Osteocyte (in vitro differentiated cells): ENCODE results near the gene ZSWIM5. TPM values are rescaled to one million over a fixed set of nuclear protein-coding genes. Genes with fewer than 3 reads are reported as not detected.

Experiments
- DNase-seq: peaks from one replicate; pipeline ENCODE4 v3.0.0; 2021; ENCODE audit warnings: mixed read lengths; ENCODE audit not compliant: unreplicated experiment; ENCODE audit errors: extremely low spot score
- H3K27ac Mint-ChIP-seq: one replicate; pipeline ENCODE4 v1.8.0; 2021; ENCODE audit warnings: mild to moderate bottlenecking, mixed read lengths; ENCODE audit not compliant: unreplicated experiment
- H3K27me3 Mint-ChIP-seq: one replicate; pipeline ENCODE4 v1.8.0; 2021; ENCODE audit warnings: mixed read lengths; ENCODE audit not compliant: unreplicated experiment
- H3K36me3 Mint-ChIP-seq: one replicate; pipeline ENCODE4 v1.8.0; 2021; ENCODE audit warnings: mixed read lengths; ENCODE audit not compliant: unreplicated experiment
- H3K4me1 Mint-ChIP-seq: one replicate; pipeline ENCODE4 v1.8.0; 2021; ENCODE audit warnings: mixed read lengths; ENCODE audit not compliant: unreplicated experiment
- H3K4me3 Mint-ChIP-seq: one replicate; pipeline ENCODE4 v1.8.0; 2021; ENCODE audit warnings: mild to moderate bottlenecking, moderate library complexity, mixed read lengths; ENCODE audit not compliant: unreplicated experiment
- H3K9me3 Mint-ChIP-seq: one replicate; pipeline ENCODE4 v1.8.0; 2021; ENCODE audit warnings: mixed read lengths; ENCODE audit not compliant: unreplicated experiment
- CTCF ChIP-seq: fragments of 200-600 bp; sonication (generic); IDR thresholded peaks from 2 replicates; pipeline ENCODE4 v1.5.0; 2021; ENCODE audit warnings: antibody characterized with exemption, mild to moderate bottlenecking, moderate library complexity
- total RNA-seq: library from RNA; stranded (reverse); gene quantifications from 2 replicates; pipeline ENCODE4 v1.2.1, GENCODE V29; 2021

Gene ZSWIM5
- total RNA-seq, 1 donor from 2014 or later, result 0.73 TPM

GRCh38 chr1:45047032-45047431 lies 159.4 kb downstream of the ZSWIM5 start:
- Mint-ChIP-seq H3K9me3 (no peaks in the 10 kb centered on the region), H3K27me3 (peaks cover 13% of the 10 kb centered on the region), H3K4me3 (no peak overlapping the region), H3K27ac (no peak overlapping the region), H3K36me3 (no peaks in the 10 kb centered on the region), H3K4me1 (peaks cover 2% of the 10 kb centered on the region)
- DNase-seq, result no peak
- no peak for TF ChIP-seq CTCF

- Mint-ChIP-seq H3K36me3 (no peaks in the 10 kb centered on the region), H3K4me3 (no peak overlapping the region), H3K4me1 (no peaks in the 10 kb centered on the region), H3K9me3 (no peaks in the 10 kb centered on the region), H3K27ac (no peak overlapping the region), H3K27me3 (peaks cover 5% of the 10 kb centered on the region)
- DNase-seq, result no peak
- TF ChIP-seq CTCF, result no peak
These were observed 161.5 kb downstream of the ZSWIM5 start for GRCh38 chr1:45044916-45045315.

- H3K9me3 Mint-ChIP-seq, result no peaks in the 10 kb centered on the region
- H3K36me3 Mint-ChIP-seq, result no peaks in the 10 kb centered on the region
- no peak for DNase-seq
- H3K27ac Mint-ChIP-seq, result no peak overlapping the region
- H3K4me1 Mint-ChIP-seq, result no peaks in the 10 kb centered on the region
- H3K4me3 Mint-ChIP-seq, result no peak overlapping the region
- no peak for TF ChIP-seq CTCF
- peaks cover 8% of the 10 kb centered on the region for H3K27me3 Mint-ChIP-seq
These were observed 163.3 kb downstream of the ZSWIM5 start for GRCh38 chr1:45043094-45043493.

- DNase-seq, result peak; percentile 13
- no peaks in the 10 kb centered on the region for H3K36me3 Mint-ChIP-seq
- no peak overlapping the region for H3K4me3 Mint-ChIP-seq
- no peak for TF ChIP-seq CTCF
- H3K9me3 Mint-ChIP-seq, result no peaks in the 10 kb centered on the region
- no peak overlapping the region for H3K27ac Mint-ChIP-seq
- H3K27me3 Mint-ChIP-seq, result peaks cover 9% of the 10 kb centered on the region
- H3K4me1 Mint-ChIP-seq, result no peaks in the 10 kb centered on the region
These were observed 166.1 kb downstream of the ZSWIM5 start for GRCh38 chr1:45040297-45040696.

GRCh38 chr1:45038661-45039364 lies 167.6 kb downstream of the ZSWIM5 start:
- H3K27me3 Mint-ChIP-seq, result peaks cover 9% of the 10 kb centered on the region
- no peaks in the 10 kb centered on the region for H3K36me3 Mint-ChIP-seq
- no peak overlapping the region for H3K27ac Mint-ChIP-seq
- H3K4me3 Mint-ChIP-seq, result no peak overlapping the region
- peak; percentile 66 for DNase-seq
- H3K9me3 Mint-ChIP-seq, result no peaks in the 10 kb centered on the region
- no peaks in the 10 kb centered on the region for H3K4me1 Mint-ChIP-seq
- TF ChIP-seq CTCF, result no peak
